Measurements from ENCODE around the gene SLC13A5.
"Not testable (repeated sequence)": the region's sequence is repeated elsewhere in the genome, so short reads cannot be mapped to it uniquely, and the experiment has no call there.

SLC13A5 gene

GRCh38 chr17:6713130-6713917 is at the start of gene SLC13A5:
Gene SLC13A5 (minus strand): TSS chr17:6713369. CDS start chr17:6713333, 36 bp downstream.
- peak; percentile 21 to 49 for DNase-seq

DNA sequence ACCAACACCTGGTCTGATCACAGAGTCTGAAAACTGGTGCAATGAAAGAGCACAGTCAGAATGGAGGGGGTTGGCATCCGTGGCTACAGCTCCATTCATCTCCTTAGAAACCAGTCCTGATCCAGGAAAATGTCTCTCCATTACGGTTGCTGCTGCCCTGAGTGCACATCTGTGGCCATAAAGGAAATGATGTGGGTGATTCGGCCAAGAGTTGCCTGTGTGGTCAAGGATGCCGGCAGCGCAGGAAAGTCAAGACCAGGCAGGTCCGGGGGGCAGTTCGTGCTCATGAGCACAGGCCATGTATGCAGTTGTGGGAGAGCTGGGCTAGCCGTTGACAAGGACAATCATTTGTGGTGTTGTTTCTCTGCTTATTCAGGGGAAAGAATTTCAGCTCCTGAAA is 48.6 kb upstream of the SLC13A5 start:
- DNase-seq: no peak

DNA sequence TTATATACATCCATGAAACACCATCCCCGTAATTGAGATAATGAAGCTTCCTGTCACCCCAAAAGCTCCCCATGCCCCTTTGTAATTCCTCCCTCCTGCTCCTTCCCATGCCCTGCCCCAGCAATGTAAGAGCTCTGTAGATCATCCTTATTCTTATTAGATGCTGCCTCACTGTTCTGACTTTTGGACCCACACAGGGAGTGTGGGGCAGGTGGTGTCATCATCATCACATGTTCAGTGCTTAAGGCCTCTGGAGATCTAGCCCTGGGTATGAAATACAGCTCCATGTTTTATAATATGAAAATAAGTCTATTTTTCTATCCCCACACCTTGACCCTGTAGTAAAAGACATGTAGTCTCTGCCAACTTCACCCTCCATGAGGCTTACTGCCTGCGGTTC is 44.6 kb upstream of the SLC13A5 start:
- DNase-seq: no peak

GRCh38 chr17:6756425-6757031 is 43.4 kb upstream of the SLC13A5 start:
- DNase-seq: no peak

GRCh38 chr17:6755731-6756184 is 42.6 kb upstream of the SLC13A5 start, which contains the start of gene XAF1:
Gene XAF1 (plus strand): TSS chr17:6756046. CDS start chr17:6756079, 33 bp downstream.
- no peak for DNase-seq

- DNase-seq: no peak
These were observed 42.1 kb upstream of the SLC13A5 start for GRCh38 chr17:6755281-6755680.

DNA sequence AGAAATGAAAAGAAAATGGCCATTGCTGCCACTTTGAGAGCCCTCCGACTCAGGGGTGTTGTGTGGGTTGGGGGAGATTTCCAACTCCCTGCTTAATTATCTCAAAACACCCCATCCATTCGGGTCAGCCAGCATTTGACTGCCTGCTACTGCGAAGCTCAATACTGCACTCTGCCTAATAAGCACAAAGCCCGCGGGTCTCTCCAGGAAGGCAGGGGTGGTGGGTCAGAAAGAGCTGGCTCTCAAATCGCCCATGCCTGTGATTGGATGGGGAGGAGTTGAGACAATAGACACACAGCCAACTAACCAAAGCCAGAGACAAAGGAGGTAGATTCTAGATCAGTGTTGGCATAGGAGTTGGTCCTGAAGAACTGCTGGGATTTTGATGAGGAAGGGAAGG is 40.4 kb upstream of the SLC13A5 start:
- DNase-seq: no peak

GRCh38 chr17:6753006-6753445 is 39.9 kb upstream of the SLC13A5 start:
- DNase-seq: no peak

- DNase-seq: no peak
These were observed 39.1 kb upstream of the SLC13A5 start for GRCh38 chr17:6752068-6752909.

DNA sequence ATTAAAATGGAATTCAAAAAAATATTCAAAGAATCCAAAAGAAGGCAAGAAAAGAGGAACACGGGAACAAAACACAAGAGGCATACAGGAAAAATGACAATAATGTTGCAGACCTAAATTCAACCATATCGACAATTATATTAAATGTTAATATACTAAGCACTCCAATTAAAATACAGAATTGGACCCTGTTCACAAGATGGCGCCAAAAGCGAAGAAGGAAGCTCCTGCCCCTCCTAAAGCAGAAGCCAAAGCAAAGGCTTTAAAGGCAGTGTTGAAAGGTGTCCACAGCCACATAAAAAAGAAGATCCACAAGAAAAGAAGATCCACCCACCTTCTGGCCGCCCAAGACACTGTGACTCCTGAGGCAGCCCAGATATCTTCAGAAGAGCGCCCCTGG is 36.4 kb upstream of the SLC13A5 start:
- no peak for DNase-seq

- no peak for DNase-seq
These were observed 35.4 kb upstream of the SLC13A5 start for GRCh38 chr17:6748617-6749016.

- not testable (repeated sequence) for DNase-seq
These were observed 33.5 kb upstream of the SLC13A5 start for GRCh38 chr17:6746665-6747064.

DNA sequence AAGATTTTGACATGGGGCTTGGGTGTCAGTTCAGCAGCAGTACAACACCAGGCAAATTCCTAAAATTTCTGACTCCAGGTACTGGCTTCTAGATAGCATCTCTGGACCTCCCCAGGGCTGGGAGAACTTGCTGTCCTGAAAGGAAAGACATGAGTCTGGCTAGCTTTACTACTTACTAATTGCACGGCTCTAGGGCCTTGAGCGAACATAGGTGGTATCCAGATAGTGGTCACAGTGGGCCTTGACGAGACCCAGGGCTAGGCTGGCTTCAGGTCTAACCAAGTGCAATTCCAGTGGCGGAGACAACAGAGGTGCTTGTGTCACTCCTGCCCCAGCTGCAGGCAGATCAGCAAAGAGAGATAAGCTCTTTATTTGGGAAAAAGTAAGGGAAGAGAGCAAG is 16.4 kb upstream of the SLC13A5 start:
- no peak for DNase-seq

DNA sequence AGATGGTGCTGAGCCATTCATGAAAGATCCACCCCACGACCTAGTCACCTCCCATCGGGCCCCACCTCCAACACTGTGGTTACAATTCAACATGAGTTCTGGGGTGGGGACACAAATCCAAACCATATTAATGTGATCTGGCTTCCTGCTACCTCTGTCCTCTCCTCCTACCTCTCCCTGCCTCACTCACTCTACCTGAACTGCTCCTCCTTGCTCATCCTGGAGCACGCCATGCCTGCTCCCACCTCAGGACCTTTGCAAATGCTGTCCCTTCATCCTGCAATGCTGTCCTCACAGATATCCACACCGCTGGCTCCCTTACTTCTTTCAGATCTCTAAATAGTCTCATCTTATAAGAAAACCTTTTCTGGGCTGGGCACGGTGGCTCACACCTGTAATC is 10.8 kb upstream of the SLC13A5 start:
- DNase-seq: no peak

GRCh38 chr17:6721744-6722143 is 8.6 kb upstream of the SLC13A5 start:
- no peak for DNase-seq

- DNase-seq: no peak
These were observed 3.6 kb upstream of the SLC13A5 start for GRCh38 chr17:6716736-6717135.

GRCh38 chr17:6714315-6714874 is 1.2 kb upstream of the SLC13A5 start:
- no peak for DNase-seq

DNA sequence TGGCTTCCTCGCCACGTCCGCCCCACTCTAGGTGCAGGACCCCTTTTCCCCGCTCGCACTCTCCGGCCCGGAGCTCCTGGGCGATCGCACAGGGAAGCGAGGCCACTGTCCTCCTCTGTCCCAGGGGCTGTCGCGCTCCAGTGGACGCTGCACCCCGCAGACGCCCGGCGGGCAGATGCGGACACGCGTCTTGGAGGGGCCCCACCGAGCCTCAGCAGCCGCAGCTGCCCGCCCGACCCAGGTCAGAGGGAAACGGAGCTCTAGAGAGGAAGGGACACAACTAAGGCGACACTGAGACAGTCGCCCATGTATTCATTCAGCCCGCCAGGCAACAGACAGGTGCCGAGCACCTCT is 726 bp upstream of the SLC13A5 start:
- no peak for DNase-seq

DNA sequence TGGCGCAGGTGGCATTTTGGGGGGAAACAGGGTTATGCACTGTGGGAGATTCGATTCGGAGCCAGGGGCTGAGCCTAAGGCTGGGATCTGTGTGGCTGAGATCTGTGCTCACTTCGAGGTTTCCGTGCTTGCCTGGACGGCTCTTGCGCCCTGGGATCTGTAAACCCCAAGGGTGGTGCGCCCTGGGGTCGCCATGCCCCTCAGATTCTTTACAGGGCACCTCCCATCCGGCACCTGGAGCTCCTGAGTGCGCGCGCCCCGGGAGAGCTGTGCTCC is 377 bp downstream of the SLC13A5 start:
- DNase-seq: no peak

DNA sequence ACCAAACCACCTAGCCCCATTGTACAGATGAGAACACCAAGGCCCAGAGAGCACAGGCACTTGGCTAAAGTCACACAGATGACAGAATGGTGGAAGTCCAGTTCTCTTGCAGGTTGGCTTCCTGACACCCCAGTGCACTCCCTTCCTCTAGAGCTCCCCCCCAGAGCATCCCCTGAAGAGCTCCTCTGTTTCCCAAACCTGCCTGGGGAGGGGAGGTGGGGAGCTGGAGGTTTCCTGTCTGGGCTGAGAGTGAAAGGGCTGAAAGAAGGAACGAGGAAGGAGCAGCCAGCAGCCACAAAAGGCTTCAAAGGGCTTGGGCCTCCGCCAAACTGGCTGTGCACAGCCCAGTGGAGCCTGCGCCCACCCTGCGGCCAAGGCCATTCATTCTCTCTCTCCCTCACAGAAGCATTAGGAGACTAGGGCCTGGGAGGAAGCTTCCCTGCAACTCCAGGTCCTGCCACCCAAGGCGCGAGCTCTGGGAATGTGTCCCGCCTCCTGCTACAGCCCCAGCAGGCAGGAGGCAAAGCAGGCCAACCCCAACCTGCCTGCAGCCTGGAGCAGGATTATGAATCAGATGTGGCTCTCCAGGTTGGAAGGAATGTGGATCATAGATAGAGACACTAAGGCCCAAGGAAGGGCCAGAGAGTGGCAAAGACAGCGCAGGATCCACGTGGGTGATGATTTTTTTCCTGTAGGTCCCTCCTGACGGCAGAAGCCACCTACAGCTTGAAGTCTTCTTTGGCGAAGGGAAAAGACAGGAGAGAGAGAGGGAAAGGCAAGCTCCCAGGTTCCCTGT is 913 bp downstream of the SLC13A5 start:
- no peak for DNase-seq

DNA sequence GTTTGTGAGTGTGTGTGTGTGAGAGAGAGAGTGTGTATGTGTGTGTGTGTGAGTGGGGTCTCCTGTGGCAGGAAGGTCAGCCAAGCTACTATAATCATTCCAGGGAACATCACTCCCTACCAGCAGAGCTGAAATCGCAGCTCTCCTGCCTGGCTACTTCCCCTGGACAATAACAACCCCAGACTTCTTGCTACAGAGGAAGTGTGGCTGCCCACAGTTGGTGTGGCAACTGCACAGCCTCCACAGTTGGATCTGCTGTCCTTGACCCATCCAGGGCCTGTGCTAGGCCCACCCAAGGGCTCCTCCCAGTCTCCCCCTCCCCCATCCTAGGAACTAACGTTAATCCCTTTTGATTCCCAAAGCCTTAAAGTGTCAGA is 1.5 kb downstream of the SLC13A5 start:
- DNase-seq: no peak

DNA sequence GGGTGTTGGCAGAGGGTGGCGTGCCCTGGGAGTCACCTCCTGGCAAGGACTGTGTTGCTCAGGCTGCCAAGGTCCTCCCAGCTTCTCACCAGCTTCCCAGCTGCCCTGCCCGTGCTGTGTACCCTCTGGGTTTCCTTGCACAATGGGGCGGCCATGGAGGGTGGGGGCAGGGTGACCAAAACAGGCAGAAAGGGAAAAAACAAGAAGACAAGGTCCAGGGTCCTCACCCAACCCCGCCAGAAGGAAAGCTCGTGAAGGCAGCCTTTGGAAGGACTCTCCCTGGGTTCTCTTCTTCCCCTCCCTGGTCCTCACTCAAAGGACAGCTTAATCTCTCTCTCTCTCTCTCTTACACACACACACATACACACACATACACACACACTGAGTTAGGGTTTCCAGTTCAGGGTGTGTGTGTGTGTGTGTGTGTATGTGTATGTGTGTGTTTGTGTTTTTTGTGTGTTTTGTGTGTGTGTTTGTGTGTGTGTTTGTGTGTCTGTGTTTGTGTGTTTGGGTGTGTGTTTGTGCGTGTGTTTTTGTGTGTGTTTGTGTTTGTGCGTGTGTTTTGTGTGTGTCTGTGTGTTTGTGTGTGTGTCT is 2.0 kb downstream of the SLC13A5 start:
- DNase-seq: no peak
